K562 (cell line): ENCODE results near the gene DENND10. TPM values are rescaled to one million over a fixed set of nuclear protein-coding genes. Genes with fewer than 3 reads are reported as not detected.

ENCODE experiments used
- BRD4 ChIP-seq: fragments of 200-600 bp; sonication (generic); IDR thresholded peaks from 2 replicates; pipeline ENCODE4 v1.6.1; 2017; ENCODE audit warnings: inconsistent platforms
- CAMTA2 ChIP-seq: fragments of 250-450 bp; sonication (Bioruptor Pico); conservative IDR thresholded peaks from 2 replicates; pipeline ENCODE4 v1.5.1; 2022
- CEBPZ ChIP-seq: fragments of 150-350 bp; IDR thresholded peaks from 2 replicates; pipeline ENCODE4 v1.6.1; 2014; ENCODE audit warnings: low read depth, mild to moderate bottlenecking, low read length, borderline replicate concordance
- DACH1 ChIP-seq: fragments of 450-650 bp; IDR thresholded peaks from 2 replicates; pipeline ENCODE4 v1.6.1; 2018; ENCODE audit not compliant: partially characterized antibody
- ETV6 ChIP-seq, 3 experiments: fragments of 150-350 bp in 1 of 3; sonication (generic) in 1 of 3; formaldehyde crosslinking in 1 of 3; IDR thresholded peaks; 2 replicates each; pipeline versions ENCODE4 v1.6.1 to v1.8.0; 2014 to 2022; ENCODE audit warnings: borderline replicate concordance in 2 of 3, low read depth in 2 of 3, antibody characterized with exemption in 1 of 3, low read length in 1 of 3, mild to moderate bottlenecking in 1 of 3, missing genetic modification reagents in 1 of 3
- KLF10 ChIP-seq: fragments of 250-450 bp; sonication (Bioruptor Pico); IDR thresholded peaks from 2 replicates; pipeline ENCODE4 v1.6.1; 2021; ENCODE audit warnings: matching md5 sums
- NR3C1 ChIP-seq: sonication (generic); formaldehyde crosslinking; IDR thresholded peaks from 2 replicates; pipeline ENCODE4 v1.8.1; 2022; ENCODE audit warnings: missing genetic modification reagents
- PHB ChIP-seq: fragments of 250-450 bp; sonication (Bioruptor Pico); IDR thresholded peaks from 2 replicates; pipeline ENCODE4 v1.5.0; 2021
- RB1 ChIP-seq: fragments of 450-650 bp; IDR thresholded peaks from 2 replicates; pipeline ENCODE4 v1.6.1; 2017; ENCODE audit warnings: low read depth, mild to moderate bottlenecking
- SRSF1 ChIP-seq: fragments of 200-400 bp; formaldehyde crosslinking; IDR thresholded peaks from 2 replicates; pipeline ENCODE4 v1.6.1; 2017; ENCODE audit warnings: mild to moderate bottlenecking, low read depth, low read length, moderate library complexity
- TFAM ChIP-seq: fragments of 250-450 bp; sonication (Bioruptor Pico); conservative IDR thresholded peaks from 2 replicates; pipeline ENCODE4 v1.5.0; 2021; ENCODE audit warnings: mild to moderate bottlenecking, moderate library complexity
- ZFP30 ChIP-seq: fragments of 250-450 bp; sonication (Bioruptor Pico); IDR thresholded peaks from 2 replicates; pipeline ENCODE4 v1.8.0; 2022; ENCODE audit warnings: moderate library complexity, mild to moderate bottlenecking, inconsistent platforms, borderline replicate concordance
- ZNF239 ChIP-seq: fragments of 250-450 bp; sonication (Bioruptor Pico); IDR thresholded peaks from 2 replicates; pipeline ENCODE4 v1.4.0; 2020; ENCODE audit warnings: mild to moderate bottlenecking
- ZNF609 ChIP-seq: sonication (generic); formaldehyde crosslinking; IDR thresholded peaks from 2 replicates; pipeline ENCODE4 v1.8.1; 2023; ENCODE audit warnings: missing genetic modification reagents, mild to moderate bottlenecking, borderline replicate concordance
- polyA plus RNA-seq, 8 experiments: library from polyadenylated mRNA; depleted of rRNA in 4 of 8; stranded (reverse) in 5 of 8; unstranded in 3 of 8; fragments of >200 nt; fragmentation: Nextera tagmentation in 2 of 8; fragmentation: Illumina TruSeq in 1 of 8; extraction: Ambion mirVana in 2 of 8; extraction: Trizol in 1 of 8; gene quantifications; 2 replicates each; pipeline versions ENCODE4 v1.2.1 to v1.2.3, GENCODE V29; 2011 to 2014; ENCODE audit warnings: inconsistent platforms in 1 of 8, missing spikeins in 1 of 8
- total RNA-seq, 7 experiments: library from RNA; depleted of rRNA in 6 of 7; stranded (reverse); fragments of >200 nt in 6 of 7; fragmentation: Illumina TruSeq in 2 of 7; extraction: Trizol in 2 of 7; gene quantifications; 2 replicates each; pipeline versions ENCODE4 v1.2.1 to v1.2.3, GENCODE V29; 2011 to 2021; ENCODE audit warnings: low replicate concordance in 1 of 7
- TF ChIP-seq, protein P1 (sequence below), 2 experiments: fragments of 150-350 bp in 1 of 2; IDR thresholded peaks; 2 replicates each; pipeline ENCODE4 v1.6.1; 2012 to 2016; ENCODE audit warnings: low read depth in 2 of 2, low read length in 2 of 2, mild to moderate bottlenecking in 1 of 2, moderate library complexity in 1 of 2

The DENND10 gene
- total and polyA plus RNA-seq, 9 of the 15 experiments (the other 6 are each of a cell fraction or from before 2014, with no cell fraction given), result 9.4 to 20.0 (median 12.5) TPM

GRCh38 chr10:119080521-119081259, 23.2 kb upstream of the DENND10 start, which contains the start of gene EIF3A (continued):
- TF ChIP-seq ZNF609 (0 out of 2 replicates have a peak, but pooled peaks have one; percentile 19), ZNF239 (CRISPR knock-in tag) (no peak), KLF10 (CRISPR knock-in tag) (no peak), CEBPZ (no peak), BRD4 (no peak; the same call in 1 of the 2 replicates), PHB (CRISPR knock-in tag) (no peak), TFAM (no peak), DACH1 (no peak), ETV6 (IDR thresholded peaks at IDR 0.05; ENCODE audit: borderline replicate concordance in 1 of 2, low read depth in 2 of 2, low read length in 1 of 2) (no peak), ETV6 (CRISPR knock-in tag; IDR thresholded peaks at IDR 0.05; ENCODE audit: borderline replicate concordance) (no peak), CAMTA2 (CRISPR knock-in tag) (no peak), SRSF1 (no peak), NR3C1 (CRISPR knock-in tag) (no peak), RB1 (peak; percentile 34; the same call in 1 of the 2 replicates), ZFP30 (no peak)
- TF ChIP-seq, protein P1, sequence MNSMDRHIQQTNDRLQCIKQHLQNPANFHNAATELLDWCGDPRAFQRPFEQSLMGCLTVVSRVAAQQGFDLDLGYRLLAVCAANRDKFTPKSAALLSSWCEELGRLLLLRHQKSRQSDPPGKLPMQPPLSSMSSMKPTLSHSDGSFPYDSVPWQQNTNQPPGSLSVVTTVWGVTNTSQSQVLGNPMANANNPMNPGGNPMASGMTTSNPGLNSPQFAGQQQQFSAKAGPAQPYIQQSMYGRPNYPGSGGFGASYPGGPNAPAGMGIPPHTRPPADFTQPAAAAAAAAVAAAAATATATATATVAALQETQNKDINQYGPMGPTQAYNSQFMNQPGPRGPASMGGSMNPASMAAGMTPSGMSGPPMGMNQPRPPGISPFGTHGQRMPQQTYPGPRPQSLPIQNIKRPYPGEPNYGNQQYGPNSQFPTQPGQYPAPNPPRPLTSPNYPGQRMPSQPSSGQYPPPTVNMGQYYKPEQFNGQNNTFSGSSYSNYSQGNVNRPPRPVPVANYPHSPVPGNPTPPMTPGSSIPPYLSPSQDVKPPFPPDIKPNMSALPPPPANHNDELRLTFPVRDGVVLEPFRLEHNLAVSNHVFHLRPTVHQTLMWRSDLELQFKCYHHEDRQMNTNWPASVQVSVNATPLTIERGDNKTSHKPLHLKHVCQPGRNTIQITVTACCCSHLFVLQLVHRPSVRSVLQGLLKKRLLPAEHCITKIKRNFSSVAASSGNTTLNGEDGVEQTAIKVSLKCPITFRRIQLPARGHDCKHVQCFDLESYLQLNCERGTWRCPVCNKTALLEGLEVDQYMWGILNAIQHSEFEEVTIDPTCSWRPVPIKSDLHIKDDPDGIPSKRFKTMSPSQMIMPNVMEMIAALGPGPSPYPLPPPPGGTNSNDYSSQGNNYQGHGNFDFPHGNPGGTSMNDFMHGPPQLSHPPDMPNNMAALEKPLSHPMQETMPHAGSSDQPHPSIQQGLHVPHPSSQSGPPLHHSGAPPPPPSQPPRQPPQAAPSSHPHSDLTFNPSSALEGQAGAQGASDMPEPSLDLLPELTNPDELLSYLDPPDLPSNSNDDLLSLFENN (IDR thresholded peaks at IDR 0.05; ENCODE audit: low read depth in 2 of 2, low read length in 2 of 2), result no peak
